ENCODE measurements around the gene SMARCA5.

DNA sequence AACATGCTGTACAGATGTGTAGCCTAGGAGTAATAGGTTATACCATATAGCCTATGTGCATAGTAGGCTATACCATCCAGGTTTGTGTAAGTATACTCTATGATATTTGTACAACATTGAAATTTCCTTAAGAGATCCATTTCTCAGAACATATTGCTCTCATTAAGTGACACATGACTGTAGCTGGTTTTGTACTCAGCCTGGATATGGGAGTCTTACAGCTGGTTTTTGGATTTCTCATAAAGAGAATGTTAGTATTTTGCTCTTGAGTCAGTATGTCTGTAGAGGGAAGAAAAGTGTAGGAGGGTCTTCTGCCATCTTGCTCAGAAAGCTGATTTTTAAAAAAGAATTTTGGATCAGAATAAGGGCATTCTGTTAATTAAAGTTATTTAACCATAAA is 85.3 kb downstream of the SMARCA5 start:
- TF ChIP-seq BACH2 (CRISPR knock-in tag; IDR thresholded peaks at IDR 0.05; ENCODE audit: borderline replicate concordance) (no peak), POU6F1 (CRISPR knock-in tag; IDR thresholded peaks at IDR 0.05; ENCODE audit: borderline replicate concordance, low read depth) (no peak), SNAI2 (CRISPR knock-in tag; IDR thresholded peaks at IDR 0.05) (no peak), PATZ1 (CRISPR knock-in tag; IDR thresholded peaks at IDR 0.05; ENCODE audit: borderline replicate concordance) (no peak), TCF4 (CRISPR knock-in tag; IDR thresholded peaks at IDR 0.05; ENCODE audit: borderline replicate concordance) (no peak), RARB (CRISPR knock-in tag; IDR thresholded peaks at IDR 0.05) (no peak), ZNF8 (CRISPR knock-in tag; IDR thresholded peaks at IDR 0.05) (no peak)

Data from SK-N-SH treated with all-trans-retinoic acid at 6 μM for 48 hours (cell line).